Right lobe of liver (tissue), 6 donors: ENCODE results near the gene FYB1. TPM values are rescaled to one million over a fixed set of nuclear protein-coding genes. Genes with fewer than 3 reads are reported as not detected.
A peak's percentile ranks its signal among the peaks of the same experiment; 100 is the strongest.

Experiments
- ATAC-seq, 4 donors: fragments of 200-7000 bp; cut with Tn5 transposase; one replicate each; pipeline ENCODE4 v1.9.1; 2020; ENCODE audit warnings: mild to moderate bottlenecking in 4 of 4, moderate library complexity in 4 of 4
- DNase-seq, 3 donors: peaks; one replicate each; pipeline ENCODE4 v3.0.0-alpha.2; 2020
- H3K27ac ChIP-seq, 3 donors: fragments of 200-600 bp; one replicate each; pipeline ENCODE4 v1.8.0; 2022
- H3K27me3 ChIP-seq, 2 donors: fragments of 200-600 bp; one replicate each; pipeline ENCODE4 v1.8.0; 2022
- H3K36me3 ChIP-seq, 4 donors: fragments of 200-600 bp; sonication (generic) in 1 of 4; one replicate each; pipeline versions ENCODE4 v1.5.1 to v1.8.0; 2017 to 2022; ENCODE audit warnings: control low read depth in 1 of 4
- H3K4me1 ChIP-seq, 4 donors: fragments of 200-600 bp; sonication (generic) in 1 of 4; one replicate each; pipeline versions ENCODE4 v1.5.1 to v1.8.0; 2017 to 2022; ENCODE audit warnings: control low read depth in 1 of 4
- H3K4me3 ChIP-seq, 3 donors: fragments of 200-600 bp; one replicate each; pipeline ENCODE4 v1.8.0; 2022
- H3K9me3 ChIP-seq, 4 donors: fragments of 200-600 bp; sonication (generic) in 1 of 4; one replicate each; pipeline versions ENCODE4 v1.5.1 to v1.8.0; 2017 to 2022; ENCODE audit warnings: control low read depth in 1 of 4
- CTCF ChIP-seq, 4 donors: fragments of 200-600 bp in 3 of 4; fragments of 450-650 bp in 1 of 4; IDR thresholded peaks; one replicate each; pipeline versions ENCODE4 v1.5.1 to v1.8.0; 2016 to 2022; ENCODE audit warnings: antibody characterized with exemption in 4 of 4, mild to moderate bottlenecking in 2 of 4
- POLR2A ChIP-seq: fragments of 450-650 bp; IDR thresholded peaks from one replicate; pipeline ENCODE4 v1.6.1; 2017; ENCODE audit warnings: antibody characterized with exemption, mild to moderate bottlenecking
- WGBS: methylation state at CpG from one replicate; pipeline ENCODE4 v1.1.6; 2018; ENCODE audit warnings: low coverage, low lambda C conversion rate; ENCODE audit not compliant: insufficient coverage; ENCODE audit errors: missing lambda C conversion rate; 5-methylcytosine and 5-hydroxymethylcytosine counted together
- intact Hi-C, 2 donors: fragments of 100-400 bp; cut with DNase I; formaldehyde crosslinking; loops; one replicate each; pipeline versions ENCODE4 v1.11.2 to v1.14.1; 2022
- total RNA-seq, 6 experiments: library from RNA; depleted of rRNA in 2 of 6; stranded (reverse); fragments of >200 nt in 2 of 6; fragmentation: NEBNext Ultra II Directional in 3 of 6; extraction: Animal tissue kit (Norgen Biotek cat#: 25700) in 3 of 6; gene quantifications; one replicate each; pipeline versions ENCODE4 v1.1.0 to v1.2.4, GENCODE V29; 2016 to 2023
- donor health status: DM: no; HTN: yes; CAD: no.
- donor health status: DM: no; HTN: no; CAD: no.
- donor health status: DM: no; HTN: no; CAD: no.
- donor health status: DM: no; HTN: yes; CAD: no.
- donor health status: DM: no; HTN: yes; CAD: no.

FYB1 gene
- total RNA-seq, 6 experiments from 2014 or later, result 3.7 to 15.3 (median 9.1) TPM

- Histone ChIP-seq H3K4me3 (no peak overlapping the region), H3K9me3 (no peaks in the 10 kb centered on the region), H3K27me3 (no peaks in the 10 kb centered on the region), H3K27ac (no peak overlapping the region), H3K36me3 (no peaks in the 10 kb centered on the region), H3K4me1 (no peaks in the 10 kb centered on the region)
- 44% methylated on average over 3 of the region's 3 CpGs for WGBS
- ATAC-seq, result no peak
- intact Hi-C loops, result loop anchor here in 1 of 2 donors (10.0 kb wide), 1 partner anchor 349 kb away; no protein-coding TSS in a partner anchor
- TF ChIP-seq POLR2A, result no peak
- no peak for TF ChIP-seq CTCF (IDR thresholded peaks at IDR 0.05)
- DNase-seq, result no peak
Observed at GRCh38 chr5:39215857-39216256, 3.5 kb downstream of the FYB1 start.

- WGBS, result 53% methylated on average over 6 of the region's 6 CpGs
- Histone ChIP-seq H3K36me3 (no peaks in the 10 kb centered on the region), H3K27me3 (no peaks in the 10 kb centered on the region), H3K4me3 (no peak overlapping the region), H3K27ac (no peak overlapping the region), H3K9me3 (no peaks in the 10 kb centered on the region), H3K4me1 (no peaks in the 10 kb centered on the region)
- intact Hi-C loops, result loop anchor here in 1 of 2 donors (10.0 kb wide), 1 partner anchor 350 kb away; no protein-coding TSS in a partner anchor
- TF ChIP-seq POLR2A (no peak), CTCF (IDR thresholded peaks at IDR 0.05) (no peak)
- DNase-seq, result no peak
- no peak for ATAC-seq
Observed at GRCh38 chr5:39214912-39215709, 4.3 kb downstream of the FYB1 start.

GRCh38 chr5:39213447-39214207 is 5.7 kb downstream of the FYB1 start:
- ATAC-seq (no peak), DNase-seq (no peak)
- Histone ChIP-seq H3K27ac (no peak overlapping the region), H3K9me3 (no peaks in the 10 kb centered on the region), H3K4me1 (no peaks in the 10 kb centered on the region), H3K4me3 (no peak overlapping the region), H3K36me3 (no peaks in the 10 kb centered on the region), H3K27me3 (no peaks in the 10 kb centered on the region)
- WGBS, result 45% methylated on average over 6 of the region's 6 CpGs
- intact Hi-C loops, result loop anchor here in 1 of 2 donors (10.0 kb wide), 1 partner anchor 351 kb away; no protein-coding TSS in a partner anchor
- TF ChIP-seq POLR2A (no peak), CTCF (IDR thresholded peaks at IDR 0.05) (no peak)

- intact Hi-C loops, result loop anchor here in 1 of 2 donors (10.0 kb wide), 1 partner anchor 353 kb away; no protein-coding TSS in a partner anchor
- H3K4me1 ChIP-seq, result no peaks in the 10 kb centered on the region
- TF ChIP-seq POLR2A (no peak), CTCF (IDR thresholded peaks at IDR 0.05) (no peak)
- DNase-seq (no peak), ATAC-seq (peak in 3 of 4 donors; percentile 31 to 54 (median 41))
- no peaks in the 10 kb centered on the region for H3K9me3 ChIP-seq
- H3K4me3 ChIP-seq, result no peak overlapping the region
- no peak overlapping the region for H3K27ac ChIP-seq
- WGBS, result 47% methylated on average over 3 of the region's 3 CpGs
- no peaks in the 10 kb centered on the region for H3K36me3 ChIP-seq
- H3K27me3 ChIP-seq, result no peaks in the 10 kb centered on the region
Observed at GRCh38 chr5:39211773-39212172, 7.6 kb downstream of the FYB1 start.
